Measurements from ENCODE around the gene C10orf90. TPM values are rescaled to one million over a fixed set of nuclear protein-coding genes. Genes with fewer than 3 reads are reported as not detected.

C10orf90 gene
- total RNA-seq, 2 donors from 2014 or later, result not detected

DNA sequence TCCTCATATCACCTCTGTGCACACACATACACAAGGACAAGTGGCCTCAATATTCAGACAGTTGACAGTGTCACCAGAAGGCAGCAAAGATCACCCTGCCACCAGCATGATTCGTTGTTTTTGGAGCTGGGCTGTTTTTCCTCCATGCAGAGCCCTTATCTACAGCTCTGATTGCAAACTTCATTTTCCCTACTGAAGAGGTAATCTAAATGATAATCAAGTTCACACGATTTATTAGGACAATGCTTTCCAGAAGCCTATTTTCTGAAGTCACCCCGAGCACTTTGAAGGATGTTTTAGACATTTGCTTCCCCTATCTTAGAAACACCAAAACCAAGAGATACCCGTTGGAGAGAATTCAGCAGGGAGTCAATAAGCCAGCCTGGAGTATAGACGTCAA lies 236.3 kb downstream of the C10orf90 start:
- H3K36me3 Mint-ChIP-seq (ENCODE audit: insufficient read depth in 2 of 2), result no peaks in the 10 kb centered on the region
- DNase-seq (no peak), ATAC-seq (replicated peaks in 1 of 2) (no peak)
- H3K4me1 Mint-ChIP-seq (ENCODE audit: low read depth), result no peaks in the 10 kb centered on the region
- H3K4me3 Mint-ChIP-seq, result no peak overlapping the region
- no peak overlapping the region for H3K27ac Mint-ChIP-seq
- H3K9me3 Mint-ChIP-seq, result peaks cover 0 to 2% of the 10 kb centered on the region in 2 donors
- H3K27me3 Mint-ChIP-seq (ENCODE audit: low read depth), result no peaks in the 10 kb centered on the region

- Mint-ChIP-seq H3K27me3 (ENCODE audit: low read depth) (no peaks in the 10 kb centered on the region), H3K4me1 (ENCODE audit: low read depth) (no peaks in the 10 kb centered on the region), H3K9me3 (peaks cover 0 to 2% of the 10 kb centered on the region in 2 donors), H3K4me3 (no peak overlapping the region), H3K36me3 (ENCODE audit: insufficient read depth in 2 of 2) (no peaks in the 10 kb centered on the region), H3K27ac (no peak overlapping the region)
- peak in 1 of 2 donors; percentile 74 for ATAC-seq (replicated peaks in 1 of 2)
- no peak for DNase-seq
Measured at GRCh38 chr10:126433351-126433750, 237.1 kb downstream of the C10orf90 start.

GRCh38 chr10:126432507-126432906 lies 238.0 kb downstream of the C10orf90 start:
- peaks cover 0 to 2% of the 10 kb centered on the region in 2 donors for H3K9me3 Mint-ChIP-seq
- no peaks in the 10 kb centered on the region for H3K4me1 Mint-ChIP-seq (ENCODE audit: low read depth)
- H3K36me3 Mint-ChIP-seq (ENCODE audit: insufficient read depth in 2 of 2), result no peaks in the 10 kb centered on the region
- no peaks in the 10 kb centered on the region for H3K27me3 Mint-ChIP-seq (ENCODE audit: low read depth)
- H3K4me3 Mint-ChIP-seq, result no peak overlapping the region
- H3K27ac Mint-ChIP-seq, result no peak overlapping the region
- DNase-seq, result no peak
- no peak for ATAC-seq (replicated peaks in 1 of 2)

- peaks cover 0 to 2% of the 10 kb centered on the region in 2 donors for H3K9me3 Mint-ChIP-seq
- DNase-seq (no peak), ATAC-seq (replicated peaks in 1 of 2) (no peak)
- no peaks in the 10 kb centered on the region for H3K4me1 Mint-ChIP-seq (ENCODE audit: low read depth)
- H3K27me3 Mint-ChIP-seq (ENCODE audit: low read depth), result peaks cover 5% of the 10 kb centered on the region
- H3K4me3 Mint-ChIP-seq, result peak overlapping the region in 1 of 2 donors; percentile 21
- no peaks in the 10 kb centered on the region for H3K36me3 Mint-ChIP-seq (ENCODE audit: insufficient read depth in 2 of 2)
- H3K27ac Mint-ChIP-seq, result no peak overlapping the region
Measured at GRCh38 chr10:126431816-126432215, 238.7 kb downstream of the C10orf90 start.

- H3K4me3 Mint-ChIP-seq, result no peak overlapping the region
- H3K4me1 Mint-ChIP-seq (ENCODE audit: low read depth), result no peaks in the 10 kb centered on the region
- peaks cover 17% of the 10 kb centered on the region for H3K27me3 Mint-ChIP-seq (ENCODE audit: low read depth)
- no peaks in the 10 kb centered on the region for H3K36me3 Mint-ChIP-seq (ENCODE audit: insufficient read depth in 2 of 2)
- ATAC-seq (replicated peaks in 1 of 2) (no peak), DNase-seq (no peak)
- H3K9me3 Mint-ChIP-seq, result peaks cover 0 to 2% of the 10 kb centered on the region in 2 donors
- no peak overlapping the region for H3K27ac Mint-ChIP-seq
Measured at GRCh38 chr10:126430512-126430911, 240.0 kb downstream of the C10orf90 start.

GRCh38 chr10:126429275-126429674 lies 241.2 kb downstream of the C10orf90 start:
- Mint-ChIP-seq H3K9me3 (peaks cover under 1 to 4% of the 10 kb centered on the region in 2 donors), H3K4me1 (ENCODE audit: low read depth) (no peaks in the 10 kb centered on the region), H3K36me3 (ENCODE audit: insufficient read depth in 2 of 2) (peaks cover under 1 to 1% of the 10 kb centered on the region in 2 donors), H3K27ac (no peak overlapping the region), H3K4me3 (no peak overlapping the region), H3K27me3 (ENCODE audit: low read depth) (peaks cover 21% of the 10 kb centered on the region)
- DNase-seq (no peak), ATAC-seq (replicated peaks in 1 of 2) (no peak)

GRCh38 chr10:126425489-126426065 lies 244.9 kb downstream of the C10orf90 start:
- H3K4me3 Mint-ChIP-seq, result peak overlapping the region in 1 of 2 donors; percentile 30
- peaks cover 21% of the 10 kb centered on the region for H3K27me3 Mint-ChIP-seq (ENCODE audit: low read depth)
- peaks cover 2 to 3% of the 10 kb centered on the region in 2 donors for H3K36me3 Mint-ChIP-seq (ENCODE audit: insufficient read depth in 2 of 2)
- H3K4me1 Mint-ChIP-seq (ENCODE audit: low read depth), result no peaks in the 10 kb centered on the region
- ATAC-seq (replicated peaks in 1 of 2), result no peak
- no peak for DNase-seq
- H3K9me3 Mint-ChIP-seq, result peaks cover 4 to 12% of the 10 kb centered on the region in 2 donors
- H3K27ac Mint-ChIP-seq, result no peak overlapping the region

DNA sequence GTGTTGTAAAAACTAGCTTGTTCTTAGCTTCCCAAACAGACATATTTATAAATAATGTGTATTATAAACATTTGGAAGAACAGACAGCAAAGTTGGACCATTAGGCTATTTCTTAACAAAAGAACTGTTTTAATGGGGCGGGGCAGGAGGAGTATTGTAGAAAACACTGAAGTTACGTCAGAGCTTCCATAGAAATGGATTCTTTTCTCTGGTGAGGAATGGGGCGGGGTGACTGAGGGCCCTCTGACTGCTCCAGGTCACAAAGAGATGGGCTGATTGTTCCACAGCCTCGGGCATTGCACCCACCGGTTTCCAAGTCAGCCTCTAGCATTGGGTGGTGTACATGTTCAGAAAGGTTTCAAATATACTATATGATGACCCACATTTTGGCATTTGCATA lies 245.5 kb downstream of the C10orf90 start:
- Mint-ChIP-seq H3K36me3 (ENCODE audit: insufficient read depth in 2 of 2) (peaks cover 2 to 3% of the 10 kb centered on the region in 2 donors), H3K27me3 (ENCODE audit: low read depth) (peaks cover 21% of the 10 kb centered on the region), H3K4me3 (peak overlapping the region in 1 of 2 donors; percentile 30), H3K4me1 (ENCODE audit: low read depth) (no peaks in the 10 kb centered on the region), H3K9me3 (peaks cover 4 to 12% of the 10 kb centered on the region in 2 donors), H3K27ac (no peak overlapping the region)
- ATAC-seq (replicated peaks in 1 of 2) (no peak), DNase-seq (no peak)

DNA sequence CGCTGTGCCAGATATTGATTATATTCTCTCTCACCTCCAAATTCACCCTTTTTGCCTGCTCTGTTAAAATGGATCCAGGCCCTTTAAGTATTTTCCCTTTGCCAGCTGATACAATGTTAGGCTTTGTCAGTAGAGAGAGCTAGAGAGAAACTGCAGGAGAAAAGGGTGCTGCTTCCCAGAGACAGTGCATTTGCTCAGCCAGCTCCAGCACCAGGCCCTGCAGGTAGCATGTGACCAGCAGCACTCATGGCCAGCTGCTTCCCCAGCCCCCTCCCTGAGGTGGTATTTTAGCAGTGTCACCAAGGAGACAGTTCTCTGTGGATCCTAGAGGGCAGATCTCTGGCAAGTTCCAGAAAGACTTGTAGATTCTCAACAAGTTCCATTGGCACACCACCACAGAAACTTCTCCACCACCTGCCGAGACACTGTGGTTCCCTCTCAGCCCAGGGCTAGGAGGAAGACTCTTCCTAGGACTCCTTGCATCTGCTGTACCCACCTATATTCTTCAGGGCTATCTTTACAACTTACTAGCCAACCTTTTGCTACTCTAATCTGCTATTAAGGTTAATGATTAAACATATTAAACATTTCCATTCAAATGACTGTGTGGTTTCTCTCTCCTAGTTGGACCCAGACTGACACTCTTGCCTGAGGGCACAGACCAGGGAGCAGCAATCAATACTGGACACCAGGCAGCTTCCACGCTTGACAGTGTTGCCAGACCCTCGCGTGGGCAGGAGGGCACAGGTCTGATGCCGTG lies 246.6 kb downstream of the C10orf90 start:
- Mint-ChIP-seq H3K4me3 (no peak overlapping the region), H3K27ac (no peak overlapping the region), H3K27me3 (ENCODE audit: low read depth) (peaks cover 21% of the 10 kb centered on the region), H3K36me3 (ENCODE audit: insufficient read depth in 2 of 2) (peaks cover 2 to 3% of the 10 kb centered on the region in 2 donors), H3K4me1 (ENCODE audit: low read depth) (no peaks in the 10 kb centered on the region), H3K9me3 (peaks cover 7 to 12% of the 10 kb centered on the region in 2 donors)
- DNase-seq (no peak), ATAC-seq (replicated peaks in 1 of 2) (no peak)

DNA sequence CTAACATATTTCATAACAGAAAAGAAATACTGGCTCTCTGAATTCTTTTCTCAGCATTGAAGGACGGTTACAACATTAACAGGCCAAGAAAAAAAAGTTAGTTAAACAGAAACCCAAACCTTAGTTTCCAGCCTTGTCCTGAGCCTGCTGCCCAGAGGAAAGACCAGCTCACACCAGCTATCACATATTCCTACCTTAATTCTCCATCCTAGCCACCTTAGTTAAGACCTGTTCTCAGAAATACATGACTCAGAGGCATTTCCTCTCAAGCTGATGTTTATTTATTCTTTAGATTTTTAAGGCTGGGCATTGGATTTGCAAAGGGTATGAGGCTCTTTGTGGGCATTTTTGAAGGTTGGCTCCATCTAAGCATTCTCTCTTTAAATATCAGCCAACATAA lies 247.9 kb downstream of the C10orf90 start:
- peaks cover 21% of the 10 kb centered on the region for H3K27me3 Mint-ChIP-seq (ENCODE audit: low read depth)
- H3K27ac Mint-ChIP-seq, result no peak overlapping the region
- ATAC-seq (replicated peaks in 1 of 2) (no peak), DNase-seq (no peak)
- peaks cover 7 to 12% of the 10 kb centered on the region in 2 donors for H3K9me3 Mint-ChIP-seq
- H3K4me1 Mint-ChIP-seq (ENCODE audit: low read depth), result no peaks in the 10 kb centered on the region
- no peak overlapping the region for H3K4me3 Mint-ChIP-seq
- H3K36me3 Mint-ChIP-seq (ENCODE audit: insufficient read depth in 2 of 2), result peaks cover 2 to 3% of the 10 kb centered on the region in 2 donors

DNA sequence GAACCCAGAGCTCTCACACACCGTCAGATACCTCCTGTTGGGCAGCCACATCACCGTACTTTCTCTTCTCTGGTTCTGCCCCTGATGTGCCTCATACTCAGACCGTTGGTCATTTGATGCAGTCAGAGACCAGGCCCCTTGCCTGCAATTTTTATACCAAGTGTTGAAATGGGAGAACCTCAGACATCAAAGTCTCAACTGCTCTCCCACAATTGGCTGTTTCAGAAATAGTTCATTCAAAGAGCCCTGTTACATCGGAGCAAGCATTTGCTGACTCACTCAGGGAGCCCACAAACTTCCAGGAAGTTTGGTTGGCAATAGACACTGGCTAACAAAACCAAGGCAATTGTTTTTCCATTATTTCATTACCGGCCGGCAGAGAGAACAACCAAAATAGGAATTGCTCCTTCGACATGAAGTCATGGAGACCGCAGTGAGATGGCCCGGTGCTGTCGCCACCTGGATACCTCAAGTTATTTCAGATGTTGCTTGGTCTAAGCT lies 248.7 kb downstream of the C10orf90 start:
- H3K4me1 Mint-ChIP-seq (ENCODE audit: low read depth), result no peaks in the 10 kb centered on the region

GRCh38 chr10:126420567-126421300 lies 249.8 kb downstream of the C10orf90 start:
- Mint-ChIP-seq H3K27ac (no peak overlapping the region), H3K36me3 (ENCODE audit: insufficient read depth in 2 of 2) (peaks cover 2 to 3% of the 10 kb centered on the region in 2 donors), H3K4me1 (ENCODE audit: low read depth) (no peaks in the 10 kb centered on the region), H3K9me3 (peaks cover 8 to 14% of the 10 kb centered on the region in 2 donors), H3K4me3 (no peak overlapping the region), H3K27me3 (ENCODE audit: low read depth) (peaks cover 6% of the 10 kb centered on the region)
- no peak for ATAC-seq (replicated peaks in 1 of 2)
- DNase-seq, result no peak

More for the DNA sequence above, 248.7 kb downstream of the C10orf90 start:
- ATAC-seq (replicated peaks in 1 of 2) (no peak), DNase-seq (no peak)
- no peak overlapping the region for H3K27ac Mint-ChIP-seq
- peaks cover 16% of the 10 kb centered on the region for H3K27me3 Mint-ChIP-seq (ENCODE audit: low read depth)
- peaks cover 2 to 3% of the 10 kb centered on the region in 2 donors for H3K36me3 Mint-ChIP-seq (ENCODE audit: insufficient read depth in 2 of 2)
- H3K4me3 Mint-ChIP-seq, result peak overlapping the region in 1 of 2 donors; percentile 36
- H3K9me3 Mint-ChIP-seq, result peaks cover 7 to 12% of the 10 kb centered on the region in 2 donors

Measured in activated T-cell treated with anti-CD3 and anti-CD28 coated beads, Interleukin-2, amount 50 U/mL, for 72 hours (primary cell).